ENCODE measurements around the gene TH. TPM values are rescaled to one million over a fixed set of nuclear protein-coding genes. Genes with fewer than 3 reads are reported as not detected.

The TH gene
- total and polyA plus RNA-seq, 2 of the 4 experiments (the other 2 are of a cell fraction): 0.10 TPM; not detected in 1

GRCh38 chr11:2149864-2150847 lies 21.5 kb downstream of the TH start:
- H4K91ac ChIP-seq (ENCODE audit: insufficient read depth, low read depth, low read length): no peak overlapping the region
- H2BK5ac ChIP-seq (ENCODE audit: low read depth, low read length, poor library complexity, severe bottlenecking): no peak overlapping the region
- H2BK20ac ChIP-seq (ENCODE audit: low read depth, low read length): no peak overlapping the region
- dilution Hi-C loops (cut with HindIII; ENCODE audit: low sequenced_read_pairs, unreplicated experiment): no loop called here
- no peaks in the 10 kb centered on the region for H3K36me3 ChIP-seq (ENCODE audit: control insufficient read depth, insufficient read depth, low read length)
- no peak overlapping the region for H3K27ac ChIP-seq (ENCODE audit: insufficient read depth, low read length)
- ChIA-PET POLR2A (ENCODE audit: unreplicated experiment) (no interaction called here), CTCF (interaction anchor here (0.8 to 5.3 kb wide), 13 partner anchors 8 to 498 kb away, joined by 3 to 98 read pairs (median 4); no protein-coding TSS in a partner anchor)
- no peak overlapping the region for H3K9ac ChIP-seq (ENCODE audit: low read depth, low read length)
- H4K8ac ChIP-seq (ENCODE audit: low read depth in 2 of 2, low read length in 2 of 2): no peak overlapping the region
- no peak overlapping the region for H2AFZ ChIP-seq (replicated peaks; ENCODE audit: low read length, poor library complexity)
- H3K4me2 ChIP-seq (ENCODE audit: low read depth, low read length): no peak overlapping the region
- in situ Hi-C loops (cut with MboI; ENCODE audit: low sequenced_read_pairs): loop anchor here (5.0 kb wide), 2 partner anchors 268 to 453 kb away; partner anchors contain the start of gene KRTAP5-6
- H2BK15ac ChIP-seq (ENCODE audit: low read depth, low read length): no peak overlapping the region
- no peak overlapping the region for H3K56ac ChIP-seq (ENCODE audit: extremely low read depth, insufficient read depth, low read length)
- H3K18ac ChIP-seq (ENCODE audit: low read depth, low read length): no peak overlapping the region
- TF ChIP-seq RFX5 (IDR thresholded peaks at IDR 0.05; ENCODE audit: low read depth, low read length) (no peak), RAD21 (IDR thresholded peaks at IDR 0.05; ENCODE audit: low read length) (peak; percentile 85), CTCF (conservative IDR thresholded peaks at IDR 0.05; ENCODE audit: low read depth, low read length) (peak; percentile 69), CEBPB (IDR thresholded peaks at IDR 0.05; ENCODE audit: low read depth, low read length) (no peak), FOS (IDR thresholded peaks at IDR 0.05; ENCODE audit: low read depth, low read length) (no peak), SMC3 (IDR thresholded peaks at IDR 0.05; ENCODE audit: low read depth, low read length) (peak; percentile 82), POLR2A (IDR thresholded peaks at IDR 0.05; ENCODE audit: low read depth, low read length) (no peak), MAFK (IDR thresholded peaks at IDR 0.05; ENCODE audit: low read depth, low read length) (no peak)
- TF ChIP-seq, protein P1, sequence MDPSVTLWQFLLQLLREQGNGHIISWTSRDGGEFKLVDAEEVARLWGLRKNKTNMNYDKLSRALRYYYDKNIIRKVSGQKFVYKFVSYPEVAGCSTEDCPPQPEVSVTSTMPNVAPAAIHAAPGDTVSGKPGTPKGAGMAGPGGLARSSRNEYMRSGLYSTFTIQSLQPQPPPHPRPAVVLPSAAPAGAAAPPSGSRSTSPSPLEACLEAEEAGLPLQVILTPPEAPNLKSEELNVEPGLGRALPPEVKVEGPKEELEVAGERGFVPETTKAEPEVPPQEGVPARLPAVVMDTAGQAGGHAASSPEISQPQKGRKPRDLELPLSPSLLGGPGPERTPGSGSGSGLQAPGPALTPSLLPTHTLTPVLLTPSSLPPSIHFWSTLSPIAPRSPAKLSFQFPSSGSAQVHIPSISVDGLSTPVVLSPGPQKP (IDR thresholded peaks at IDR 0.05; ENCODE audit: borderline replicate concordance, low read depth, low read length): no peak
- no peak overlapping the region for H2AK9ac ChIP-seq (replicated peaks; ENCODE audit: low read depth, low read length, poor library complexity)
- H2BK120ac ChIP-seq (ENCODE audit: low read depth, low read length): no peak overlapping the region
- ATAC-seq (ENCODE audit: low read depth) (peak; percentile 42; the same call in 1 of the 2 replicates), DNase-seq (peak; percentile 59)
- H3K79me1 ChIP-seq (ENCODE audit: low read depth in 1 of 2, low read length in 2 of 2): no peaks in the 10 kb centered on the region
- peaks cover 56% of the 10 kb centered on the region for H3K27me3 ChIP-seq (ENCODE audit: control insufficient read depth, insufficient read depth, low read length)
- no peak overlapping the region for H3K23ac ChIP-seq (ENCODE audit: low read depth, low read length)
- H3K9me3 ChIP-seq (ENCODE audit: control insufficient read depth, insufficient read depth, low read length): no peaks in the 10 kb centered on the region
- H4K5ac ChIP-seq (ENCODE audit: low read depth, low read length): no peak overlapping the region
- no peaks in the 10 kb centered on the region for H3K4me1 ChIP-seq (ENCODE audit: control insufficient read depth, insufficient read depth, low read length)
- no TSS peak for BruUV-seq (replicated peaks)
- no peak overlapping the region for H3K4me3 ChIP-seq (ENCODE audit: insufficient read depth, low read depth, low read length)
- H4K20me1 ChIP-seq (ENCODE audit: insufficient read depth, low read length): peaks cover 3% of the 10 kb centered on the region; the same call in 1 of the 2 replicates
- H2AK5ac ChIP-seq (ENCODE audit: low read depth, low read length): no peak overlapping the region
- H3K9me1 ChIP-seq (ENCODE audit: insufficient read depth, low read length): no peaks in the 10 kb centered on the region
- no peak overlapping the region for H3K14ac ChIP-seq (replicated peaks; ENCODE audit: low read depth, low read length)
- intact Hi-C loops (cut with micrococcal nuclease): no loop called here
- 45% methylated on average over 2 of the region's 11 CpGs; no CpG with 5 or more reads in 1 of the 2 experiments for WGBS, 2 experiments (ENCODE audit: extremely low coverage in 2 of 2, insufficient read length in 1 of 2)
- no peak overlapping the region for H3K4ac ChIP-seq (ENCODE audit: low read depth, low read length)
